ENCODE results near the gene SH3D19.

Gene SH3D19

DNA sequence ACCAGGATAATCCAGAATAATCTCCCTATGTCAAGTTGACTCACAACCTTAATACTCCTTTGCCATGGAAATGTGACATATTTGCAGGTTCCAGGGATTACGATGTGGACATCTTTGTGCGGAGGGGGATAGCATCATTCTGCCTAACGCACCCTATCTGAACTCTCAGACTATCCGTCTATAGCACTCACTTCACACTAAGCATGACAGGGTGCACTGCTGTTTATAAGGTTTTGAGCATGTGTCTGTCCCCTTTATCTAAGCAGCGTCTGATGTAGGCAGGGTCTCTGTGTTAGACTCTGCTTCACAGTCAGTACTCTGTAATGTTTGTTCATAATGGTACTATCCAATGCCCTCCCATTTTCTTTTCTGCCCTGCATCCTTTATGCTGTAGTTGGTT is 91.8 kb downstream of the SH3D19 start:
- H3K4me1 ChIP-seq (ENCODE audit: low read depth, poor library complexity, severe bottlenecking): no peaks in the 10 kb centered on the region
- no peak overlapping the region for H3K27ac ChIP-seq
- H3K4me3 ChIP-seq (IDR thresholded peaks at IDR 0.05; ENCODE audit: insufficient read depth, low read depth, low read length): no peak overlapping the region
- TF ChIP-seq, protein P1, sequence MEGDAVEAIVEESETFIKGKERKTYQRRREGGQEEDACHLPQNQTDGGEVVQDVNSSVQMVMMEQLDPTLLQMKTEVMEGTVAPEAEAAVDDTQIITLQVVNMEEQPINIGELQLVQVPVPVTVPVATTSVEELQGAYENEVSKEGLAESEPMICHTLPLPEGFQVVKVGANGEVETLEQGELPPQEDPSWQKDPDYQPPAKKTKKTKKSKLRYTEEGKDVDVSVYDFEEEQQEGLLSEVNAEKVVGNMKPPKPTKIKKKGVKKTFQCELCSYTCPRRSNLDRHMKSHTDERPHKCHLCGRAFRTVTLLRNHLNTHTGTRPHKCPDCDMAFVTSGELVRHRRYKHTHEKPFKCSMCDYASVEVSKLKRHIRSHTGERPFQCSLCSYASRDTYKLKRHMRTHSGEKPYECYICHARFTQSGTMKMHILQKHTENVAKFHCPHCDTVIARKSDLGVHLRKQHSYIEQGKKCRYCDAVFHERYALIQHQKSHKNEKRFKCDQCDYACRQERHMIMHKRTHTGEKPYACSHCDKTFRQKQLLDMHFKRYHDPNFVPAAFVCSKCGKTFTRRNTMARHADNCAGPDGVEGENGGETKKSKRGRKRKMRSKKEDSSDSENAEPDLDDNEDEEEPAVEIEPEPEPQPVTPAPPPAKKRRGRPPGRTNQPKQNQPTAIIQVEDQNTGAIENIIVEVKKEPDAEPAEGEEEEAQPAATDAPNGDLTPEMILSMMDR (conservative IDR thresholded peaks at IDR 0.05; ENCODE audit: low read depth, low read length): no peak
- no peak overlapping the region for H2AFZ ChIP-seq (ENCODE audit: low read depth)
- no peak overlapping the region for H3K9ac ChIP-seq
- no peaks in the 10 kb centered on the region for H3K36me3 ChIP-seq (ENCODE audit: insufficient read depth)
- H4K20me1 ChIP-seq (ENCODE audit: insufficient read depth): no peaks in the 10 kb centered on the region
- H3K27me3 ChIP-seq (ENCODE audit: insufficient read depth, low read depth): no peaks in the 10 kb centered on the region
- H3K4me2 ChIP-seq: no peak overlapping the region
- no peaks in the 10 kb centered on the region for H3K79me2 ChIP-seq (ENCODE audit: insufficient read depth, low read depth)

DNA sequence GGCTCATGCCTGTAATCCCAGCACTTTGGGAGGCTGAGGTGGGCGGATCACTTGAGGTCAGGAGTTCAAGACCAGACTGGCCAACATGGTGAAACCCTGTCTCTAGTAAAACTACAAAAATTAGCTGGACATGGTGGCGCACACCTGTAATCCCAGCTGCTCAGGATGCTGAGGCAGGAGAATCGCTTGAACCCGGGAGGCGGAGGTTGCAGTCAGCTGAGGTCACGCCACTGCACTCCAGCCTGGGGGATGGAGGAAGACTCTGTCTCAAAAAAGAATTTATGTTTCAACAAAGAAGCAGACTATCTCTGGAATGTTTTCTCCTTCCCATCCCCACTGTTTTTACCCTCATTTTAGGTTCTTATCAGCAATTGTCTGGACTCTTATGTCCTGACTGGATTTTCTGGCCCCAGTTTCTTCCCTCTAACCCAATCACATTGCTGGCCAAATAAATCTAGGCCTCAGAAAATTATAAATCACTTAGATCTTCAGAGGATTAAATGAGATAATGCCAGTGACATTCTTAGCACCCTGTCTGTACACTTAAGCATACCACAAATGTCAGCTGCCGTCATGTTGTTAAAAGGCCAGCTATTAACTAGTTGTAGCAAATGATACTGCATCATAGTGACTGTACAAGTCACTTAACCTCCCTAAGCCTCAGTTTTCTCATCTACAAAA is 93.3 kb downstream of the SH3D19 start:
- no peak overlapping the region for H2AFZ ChIP-seq (ENCODE audit: low read depth)
- no peak overlapping the region for H3K9ac ChIP-seq
- no peaks in the 10 kb centered on the region for H4K20me1 ChIP-seq (ENCODE audit: insufficient read depth)
- no peaks in the 10 kb centered on the region for H3K27me3 ChIP-seq (ENCODE audit: insufficient read depth, low read depth)
- H3K36me3 ChIP-seq (ENCODE audit: insufficient read depth): no peaks in the 10 kb centered on the region
- H3K79me2 ChIP-seq (ENCODE audit: insufficient read depth, low read depth): no peaks in the 10 kb centered on the region
- no peak overlapping the region for H3K4me3 ChIP-seq (IDR thresholded peaks at IDR 0.05; ENCODE audit: insufficient read depth, low read depth, low read length)
- H3K27ac ChIP-seq: no peak overlapping the region
- H3K4me2 ChIP-seq: no peak overlapping the region
- H3K4me1 ChIP-seq (ENCODE audit: low read depth, poor library complexity, severe bottlenecking): no peaks in the 10 kb centered on the region
- TF ChIP-seq, protein P1 (conservative IDR thresholded peaks at IDR 0.05; ENCODE audit: low read depth, low read length): no peak

DNA sequence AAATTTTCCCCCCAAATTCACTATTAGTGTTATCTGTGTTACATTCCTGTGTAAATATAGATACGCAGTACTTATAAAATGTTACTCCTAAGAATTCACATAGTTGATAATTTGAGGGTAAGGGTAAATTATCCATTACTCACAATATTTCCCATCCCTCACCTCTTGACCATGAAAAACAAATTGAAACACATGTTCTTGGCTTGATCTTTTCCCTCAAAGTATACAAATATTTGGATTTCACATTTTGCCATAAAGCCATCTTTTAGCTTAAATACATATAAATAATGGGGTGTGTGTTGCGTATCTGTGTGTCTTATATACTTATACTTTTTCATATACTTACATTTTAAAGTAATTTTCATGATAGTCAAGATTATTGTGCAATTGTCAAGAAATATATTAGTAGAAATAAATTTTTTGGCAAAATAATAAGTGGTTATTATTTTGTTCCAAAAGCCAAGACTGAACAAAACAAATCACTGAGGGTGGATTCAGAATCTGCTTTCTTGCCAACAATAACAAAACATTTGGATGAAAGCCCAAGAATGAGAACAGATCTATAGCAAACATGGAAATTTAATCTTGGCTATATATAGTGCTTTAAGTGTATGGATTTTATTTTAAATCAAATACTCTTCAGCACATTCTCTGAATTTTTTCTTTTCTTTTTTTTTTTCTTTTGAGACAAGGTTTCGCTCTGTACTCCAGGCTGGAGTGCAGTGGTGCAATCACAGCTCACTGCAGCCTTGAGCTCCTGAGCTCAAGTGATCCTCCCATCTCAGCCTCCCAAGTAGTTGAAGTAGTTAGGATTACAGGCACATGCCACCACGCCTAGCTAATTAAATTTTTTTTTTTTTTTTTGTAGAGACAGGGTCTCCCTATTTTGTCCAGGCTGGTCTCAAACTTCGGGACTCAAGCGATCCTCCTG is 97.0 kb downstream of the SH3D19 start:
- no peaks in the 10 kb centered on the region for H4K20me1 ChIP-seq (ENCODE audit: insufficient read depth)
- no peak overlapping the region for H3K4me2 ChIP-seq
- TF ChIP-seq, protein P1 (conservative IDR thresholded peaks at IDR 0.05; ENCODE audit: low read depth, low read length): no peak
- H3K4me1 ChIP-seq (ENCODE audit: low read depth, poor library complexity, severe bottlenecking): no peaks in the 10 kb centered on the region
- no peak overlapping the region for H3K4me3 ChIP-seq (IDR thresholded peaks at IDR 0.05; ENCODE audit: insufficient read depth, low read depth, low read length)
- H3K27ac ChIP-seq: no peak overlapping the region
- no peaks in the 10 kb centered on the region for H3K36me3 ChIP-seq (ENCODE audit: insufficient read depth)
- H3K79me2 ChIP-seq (ENCODE audit: insufficient read depth, low read depth): no peaks in the 10 kb centered on the region
- H3K9ac ChIP-seq: no peak overlapping the region
- H2AFZ ChIP-seq (ENCODE audit: low read depth): no peak overlapping the region
- no peaks in the 10 kb centered on the region for H3K27me3 ChIP-seq (ENCODE audit: insufficient read depth, low read depth)

DNA sequence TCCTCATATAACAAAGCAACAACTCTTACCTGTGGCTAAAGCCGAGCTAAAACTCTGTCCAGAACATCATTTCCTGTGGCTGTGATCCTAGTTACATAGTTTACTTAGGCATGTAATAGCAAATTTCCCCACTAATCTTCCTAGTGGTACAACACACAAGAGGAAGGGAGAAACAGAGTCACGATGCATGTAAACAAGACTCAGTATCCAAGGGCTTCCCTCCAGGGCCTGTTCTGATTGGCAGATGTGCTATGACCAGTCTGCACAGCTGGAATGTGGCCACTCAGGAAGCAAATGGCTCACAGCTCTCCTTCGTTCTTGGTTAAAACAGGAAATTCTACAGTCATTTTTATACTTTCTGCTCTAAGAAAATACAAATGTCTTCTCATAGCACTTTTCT is 97.7 kb downstream of the SH3D19 start:
- H3K4me1 ChIP-seq (ENCODE audit: low read depth, poor library complexity, severe bottlenecking): no peaks in the 10 kb centered on the region
- H3K4me3 ChIP-seq (IDR thresholded peaks at IDR 0.05; ENCODE audit: insufficient read depth, low read depth, low read length): no peak overlapping the region
- no peak overlapping the region for H3K9ac ChIP-seq
- H3K27ac ChIP-seq: no peak overlapping the region
- H3K79me2 ChIP-seq (ENCODE audit: insufficient read depth, low read depth): no peaks in the 10 kb centered on the region
- no peak overlapping the region for H2AFZ ChIP-seq (ENCODE audit: low read depth)
- H4K20me1 ChIP-seq (ENCODE audit: insufficient read depth): no peaks in the 10 kb centered on the region
- H3K36me3 ChIP-seq (ENCODE audit: insufficient read depth): no peaks in the 10 kb centered on the region
- H3K27me3 ChIP-seq (ENCODE audit: insufficient read depth, low read depth): no peaks in the 10 kb centered on the region
- no peak overlapping the region for H3K4me2 ChIP-seq
- TF ChIP-seq, protein P1 (conservative IDR thresholded peaks at IDR 0.05; ENCODE audit: low read depth, low read length): no peak

All from KMS-11 (cell line).